Spleen (tissue), 11 donors: ENCODE results near the gene DOCK11. TPM values are rescaled to one million over a fixed set of nuclear protein-coding genes. Genes with fewer than 3 reads are reported as not detected.
"Not testable (repeated sequence)": the region's sequence is repeated elsewhere in the genome, so short reads cannot be mapped to it uniquely, and the experiment has no call there.

Source experiments
- DNase-seq: peaks from one replicate; pipeline ENCODE4 v3.0.0-alpha.2; 2020
- H3K27ac ChIP-seq, 8 donors: fragments of 200-600 bp; sonication (generic) in 7 of 8; 1 replicate in 4 of 8; 2 replicates in 4 of 8; pipeline versions ENCODE4 v1.5.0 to v1.8.0; 2016 to 2021; ENCODE audit warnings: inconsistent platforms in 4 of 8, mild to moderate bottlenecking in 4 of 8, moderate library complexity in 1 of 8
- H3K27me3 ChIP-seq, 7 donors: fragments of 200-600 bp; sonication (generic) in 6 of 7; replicated peaks in 1 of 7; 1 replicate in 4 of 7; 2 replicates in 3 of 7; pipeline versions ENCODE4 v1.5.0 to v1.8.0; 2016 to 2021; ENCODE audit warnings: inconsistent platforms in 3 of 7, mild to moderate bottlenecking in 1 of 7
- H3K36me3 ChIP-seq, 6 donors: fragments of 200-600 bp; sonication (generic) in 5 of 6; 1 replicate in 4 of 6; 2 replicates in 2 of 6; pipeline versions ENCODE4 v1.5.0 to v1.8.0; 2016 to 2021; ENCODE audit warnings: inconsistent platforms in 2 of 6
- H3K4me1 ChIP-seq, 6 donors: fragments of 200-600 bp; sonication (generic) in 5 of 6; 1 replicate in 3 of 6; 2 replicates in 3 of 6; pipeline versions ENCODE4 v1.5.0 to v1.8.0; 2016 to 2021; ENCODE audit warnings: inconsistent platforms in 3 of 6
- H3K4me3 ChIP-seq, 8 donors: fragments of 200-600 bp; sonication (generic) in 7 of 8; 1 replicate in 4 of 8; 2 replicates in 4 of 8; pipeline versions ENCODE4 v1.5.0 to v1.8.0; 2016 to 2021; ENCODE audit warnings: inconsistent platforms in 4 of 8, mild to moderate bottlenecking in 4 of 8, moderate library complexity in 2 of 8
- H3K9me3 ChIP-seq, 8 donors: fragments of 200-600 bp; sonication (generic) in 7 of 8; 1 replicate in 4 of 8; 2 replicates in 4 of 8; pipeline versions ENCODE4 v1.5.0 to v1.8.0; 2016 to 2021; ENCODE audit warnings: inconsistent platforms in 4 of 8
- POLR2A ChIP-seq, 3 donors: fragments of 450-650 bp; IDR thresholded peaks; one replicate each; pipeline ENCODE4 v1.5.1; 2017; ENCODE audit warnings: antibody characterized with exemption in 3 of 3, mild to moderate bottlenecking in 1 of 3
- POLR2AphosphoS5 ChIP-seq, 3 donors: sonication (generic); formaldehyde crosslinking; IDR thresholded peaks; one replicate each; pipeline ENCODE4 v1.5.1; 2017; ENCODE audit warnings: antibody characterized with exemption in 3 of 3
- whole genome bisulfite sequencing, 5 donors: extraction: QIAGEN DNeasy Blood & Tissue Kit in 3 of 5; methylation state at CpG; one replicate each; pipeline versions ENCODE4 v1.1.5 to v1.1.7; 2013 to 2018; 5-methylcytosine and 5-hydroxymethylcytosine counted together
- intact Hi-C: fragments of 100-400 bp; cut with DNase I; formaldehyde crosslinking; loops from one replicate; pipeline ENCODE4 v1.15.0; 2023; ENCODE audit warnings: low total_unique reads
- polyA plus RNA-seq, 3 donors: library from polyadenylated mRNA; stranded (reverse); fragments of 200-250 nt; gene quantifications; one replicate each; pipeline ENCODE4 v1.2.1, GENCODE V29; 2013
- small RNA-seq, 4 donors: library from RNA; depleted of rRNA; stranded (forward); fragments of <200 nt; gene quantifications; one replicate each; pipeline ENCODE3, GENCODE V24; 2016
- total RNA-seq, 7 donors: library from RNA; depleted of rRNA in 3 of 7; stranded (reverse); fragments of >200 nt in 3 of 7; fragmentation: NEBNext Ultra II Directional in 4 of 7; extraction: Animal tissue kit (Norgen Biotek cat#: 25700) in 4 of 7; gene quantifications; one replicate each; pipeline versions ENCODE4 v1.1.0 to v1.2.1, GENCODE V29; 2016 to 2021
- TF ChIP-seq, protein P1 (sequence below), 11 experiments: fragments of 200-600 bp in 7 of 11; fragments of 450-650 bp in 4 of 11; sonication (generic) in 4 of 11; IDR thresholded peaks in 8 of 11; conservative IDR thresholded peaks in 3 of 11; 1 replicate in 7 of 11; 2 replicates in 4 of 11; pipeline versions ENCODE4 v1.4.0 to v1.8.0; 2016 to 2021; ENCODE audit warnings: antibody characterized with exemption in 11 of 11, inconsistent platforms in 4 of 11, mild to moderate bottlenecking in 1 of 11
- donor health status: healthy with polysubstance abuse.
- donor health status: DM: no; HTN: no; CAD: no; lungs with moderate emphysema.
- donor health status: DM: no; HTN: no; CAD: no.
- donor health status: Bipolar disorder and iron deficiency.
- donor health status: healthy.
- donor health status: DM: no; HTN: no; CAD: no.
- donor health status: DM: yes; HTN: yes; CAD: no.

Gene DOCK11
- total and polyA plus RNA-seq, 10 donors, result 32.8 to 68.9 (median 56.0) TPM

DNA sequence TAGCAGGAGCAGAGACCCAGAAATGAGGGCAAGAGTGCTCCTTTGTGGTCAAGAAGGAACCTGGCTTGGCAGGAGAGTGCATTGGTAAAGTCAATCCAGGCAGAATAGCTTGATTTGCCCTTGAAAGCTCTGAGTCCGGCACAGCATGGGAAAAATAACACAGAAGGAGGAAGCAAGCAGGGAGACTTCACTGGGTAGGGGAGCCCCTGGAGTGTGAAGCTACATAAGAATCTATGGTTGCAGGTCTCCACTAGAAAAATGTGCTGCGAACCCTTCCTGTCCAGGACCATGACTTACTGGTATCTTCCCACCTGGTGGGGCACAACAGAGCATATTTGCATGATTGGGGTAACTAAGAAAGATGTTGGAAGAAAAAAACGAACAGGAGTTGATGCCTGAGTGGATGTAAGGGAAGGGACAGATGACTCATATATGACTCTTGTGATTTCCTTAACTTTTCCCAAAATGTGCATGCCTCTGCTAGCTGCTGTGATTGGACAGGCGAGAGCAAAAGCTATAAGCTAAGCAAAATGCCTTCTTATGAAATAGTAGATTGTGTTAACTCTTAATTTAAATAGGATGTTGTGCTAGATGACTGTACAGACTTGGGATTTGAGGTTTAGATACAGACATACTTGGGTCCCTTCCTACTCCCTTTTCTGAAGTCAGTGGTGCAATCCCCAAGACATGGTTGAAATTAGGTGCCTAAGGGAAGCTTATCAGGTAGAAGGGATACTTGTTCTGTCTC is 235.1 kb downstream of the DOCK11 start:
- intact Hi-C loops, result no loop called here
- H3K9me3 ChIP-seq, result peaks cover 0 to 15% (median 0%) of the 10 kb centered on the region in 8 donors
- no peaks in the 10 kb centered on the region for H3K36me3 ChIP-seq
- WGBS, 5 donors, result 51 to 75% (median 66%) methylated on average over 4 of the region's 4 CpGs
- H3K4me1 ChIP-seq, result peaks cover 0 to 44% (median 24%) of the 10 kb centered on the region in 6 donors
- peak overlapping the region in 1 of 8 donors; percentile 4 for H3K4me3 ChIP-seq
- no peak for DNase-seq
- peaks cover 0 to 14% (median 0%) of the 10 kb centered on the region in 7 donors for H3K27me3 ChIP-seq
- peak overlapping the region in 4 of 8 donors; percentile 13 to 95 (median 54) for H3K27ac ChIP-seq
- TF ChIP-seq POLR2A (IDR thresholded peaks at IDR 0.05) (no peak), POLR2AphosphoS5 (IDR thresholded peaks at IDR 0.05) (no peak)
- TF ChIP-seq, protein P1, sequence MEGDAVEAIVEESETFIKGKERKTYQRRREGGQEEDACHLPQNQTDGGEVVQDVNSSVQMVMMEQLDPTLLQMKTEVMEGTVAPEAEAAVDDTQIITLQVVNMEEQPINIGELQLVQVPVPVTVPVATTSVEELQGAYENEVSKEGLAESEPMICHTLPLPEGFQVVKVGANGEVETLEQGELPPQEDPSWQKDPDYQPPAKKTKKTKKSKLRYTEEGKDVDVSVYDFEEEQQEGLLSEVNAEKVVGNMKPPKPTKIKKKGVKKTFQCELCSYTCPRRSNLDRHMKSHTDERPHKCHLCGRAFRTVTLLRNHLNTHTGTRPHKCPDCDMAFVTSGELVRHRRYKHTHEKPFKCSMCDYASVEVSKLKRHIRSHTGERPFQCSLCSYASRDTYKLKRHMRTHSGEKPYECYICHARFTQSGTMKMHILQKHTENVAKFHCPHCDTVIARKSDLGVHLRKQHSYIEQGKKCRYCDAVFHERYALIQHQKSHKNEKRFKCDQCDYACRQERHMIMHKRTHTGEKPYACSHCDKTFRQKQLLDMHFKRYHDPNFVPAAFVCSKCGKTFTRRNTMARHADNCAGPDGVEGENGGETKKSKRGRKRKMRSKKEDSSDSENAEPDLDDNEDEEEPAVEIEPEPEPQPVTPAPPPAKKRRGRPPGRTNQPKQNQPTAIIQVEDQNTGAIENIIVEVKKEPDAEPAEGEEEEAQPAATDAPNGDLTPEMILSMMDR (IDR thresholded peaks at IDR 0.05 in 8 of 11, conservative IDR thresholded peaks at IDR 0.05 in 3 of 11), result no peak

DNA sequence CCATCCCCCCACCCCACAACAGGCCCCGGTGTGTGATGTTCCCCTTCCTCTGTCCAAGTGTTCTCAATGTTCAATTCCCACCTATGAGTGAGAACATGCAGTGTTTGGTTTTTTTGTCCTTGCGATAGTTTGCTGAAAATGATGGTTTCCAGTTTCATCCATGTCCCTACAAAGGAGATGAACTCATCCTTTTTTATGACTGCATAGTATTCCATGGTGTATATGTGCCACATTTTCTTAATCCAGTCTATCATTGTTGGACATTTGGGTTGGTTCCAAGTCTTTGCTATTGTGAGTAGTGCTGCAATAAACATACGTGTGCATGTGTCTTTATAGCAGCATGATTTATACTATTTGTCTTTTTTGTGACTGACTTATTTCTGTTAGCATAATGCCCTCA is 236.9 kb downstream of the DOCK11 start:
- peaks cover 0 to 29% (median 16%) of the 10 kb centered on the region in 6 donors for H3K4me1 ChIP-seq
- peaks cover 0 to 15% (median 0%) of the 10 kb centered on the region in 8 donors for H3K9me3 ChIP-seq
- intact Hi-C loops, H3K36me3 ChIP-seq, H3K27me3 ChIP-seq, DNase-seq, H3K27ac ChIP-seq, H3K4me3 ChIP-seq: not testable (repeated sequence)
- 85 to 97% (median 91%) methylated on average over 3 of the region's 3 CpGs for WGBS, 5 donors

DNA sequence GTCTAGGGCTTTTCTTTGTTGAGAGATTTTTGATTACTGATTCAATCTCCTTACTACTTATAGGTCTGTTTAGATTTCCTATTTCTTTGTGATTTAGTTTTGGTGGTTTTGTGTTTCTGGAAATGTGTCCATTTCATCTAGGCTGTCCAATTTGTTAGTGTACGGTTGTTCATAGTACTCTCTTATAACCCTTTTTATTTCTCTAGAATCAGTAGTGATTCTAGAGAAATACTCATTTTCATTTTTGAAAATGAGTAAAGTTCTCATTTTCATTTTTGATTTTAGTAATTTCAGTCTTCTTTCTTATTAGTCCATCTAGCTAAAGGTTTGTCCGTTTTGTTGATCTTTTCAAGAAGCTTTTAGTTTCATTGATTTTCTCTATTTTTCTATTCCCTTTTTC is 239.3 kb downstream of the DOCK11 start:
- H3K27ac ChIP-seq, result no peak overlapping the region
- intact Hi-C loops, result no loop called here
- H3K4me3 ChIP-seq, result no peak overlapping the region

More for the DNA sequence above, 239.3 kb downstream of the DOCK11 start:
- no peaks in the 10 kb centered on the region for H3K36me3 ChIP-seq
- H3K27me3 ChIP-seq, result no peaks in the 10 kb centered on the region
- TF ChIP-seq POLR2AphosphoS5 (IDR thresholded peaks at IDR 0.05), result no peak
- TF ChIP-seq, protein P1 (IDR thresholded peaks at IDR 0.05 in 8 of 11, conservative IDR thresholded peaks at IDR 0.05 in 3 of 11), result no peak
- TF ChIP-seq POLR2A (IDR thresholded peaks at IDR 0.05), result no peak
- DNase-seq, result no peak
- H3K9me3 ChIP-seq, result peaks cover 0 to 15% (median 0%) of the 10 kb centered on the region in 8 donors
- WGBS, 5 donors, result 56 to 78% (median 66%) methylated on average over 2 of the region's 2 CpGs
- peaks cover 0 to 12% (median 6%) of the 10 kb centered on the region in 6 donors for H3K4me1 ChIP-seq

Small RNA genes lying within 50 kb of the gene (small RNA-seq; reads per million reads assigned to genes)
- 0 reads per million in 4 donors for gene RF00019

Other genes starting within 250 kb of the DOCK11 start
- 10 to 100 TPM; 14.4 to 24.5 (median 18.7) TPM for gene WDR44, start 149.7 kb upstream of the DOCK11 start, total RNA-seq
- 1 to 10 TPM; 3.5 to 5.5 (median 3.7) TPM for gene WDR44, start 149.7 kb upstream of the DOCK11 start, polyA plus RNA-seq
- 10 to 100 TPM; 35.6 to 67.1 (median 48.3) TPM for gene IL13RA1, start 231.8 kb downstream of the DOCK11 start, total RNA-seq
- 10 to 100 TPM; 17.5 to 18.6 (median 18.5) TPM for gene IL13RA1, start 231.8 kb downstream of the DOCK11 start, polyA plus RNA-seq